Small intestine (tissue), 7 donors: ENCODE measurements around the gene KRTAP9-4. TPM values are rescaled to one million over a fixed set of nuclear protein-coding genes. Genes with fewer than 3 reads are reported as not detected.
"Not testable (repeated sequence)": the region's sequence is repeated elsewhere in the genome, so short reads cannot be mapped to it uniquely, and the experiment has no call there.

Source experiments
- DNase-seq, 2 donors: peaks; one replicate each; pipeline versions ENCODE4 v3.0.0 to v3.0.0-alpha.2; 2013
- FAIRE-seq: peaks from 2 replicates; lab custom pipeline; 2012; peaks lifted over from hg19 to GRCh38; lab: Jason Lieb, UNC
- H3K27ac ChIP-seq, 3 donors: one replicate each; pipeline ENCODE4 v1.5.1; 2013; ENCODE audit warnings: low read length in 2 of 3, mild to moderate bottlenecking in 2 of 3, control low read depth in 1 of 3, inconsistent platforms in 1 of 3, low read depth in 1 of 3, moderate library complexity in 1 of 3
- H3K27me3 ChIP-seq, 3 donors: one replicate each; pipeline ENCODE4 v1.6.1; 2013; ENCODE audit warnings: low read length in 3 of 3, inconsistent platforms in 1 of 3; ENCODE audit not compliant: control insufficient read depth in 3 of 3, insufficient read depth in 3 of 3
- H3K36me3 ChIP-seq, 3 donors: one replicate each; pipeline ENCODE4 v1.6.1; 2013; ENCODE audit warnings: low read length in 3 of 3, inconsistent platforms in 1 of 3, low read depth in 1 of 3, mild to moderate bottlenecking in 1 of 3, moderate library complexity in 1 of 3; ENCODE audit not compliant: control insufficient read depth in 3 of 3, insufficient read depth in 2 of 3
- H3K4me1 ChIP-seq, 3 donors: one replicate each; pipeline ENCODE4 v1.6.1; 2013; ENCODE audit warnings: low read length in 2 of 3, inconsistent platforms in 1 of 3, low read depth in 1 of 3, mild to moderate bottlenecking in 1 of 3, moderate library complexity in 1 of 3; ENCODE audit not compliant: control insufficient read depth in 3 of 3, insufficient read depth in 2 of 3
- H3K4me3 ChIP-seq, 3 donors: one replicate each; pipeline ENCODE4 v1.5.1; 2013; ENCODE audit warnings: low read length in 3 of 3, control low read depth in 1 of 3, inconsistent platforms in 1 of 3, low read depth in 1 of 3, mild to moderate bottlenecking in 1 of 3, moderate library complexity in 1 of 3
- H3K9me3 ChIP-seq, 2 donors: one replicate each; pipeline ENCODE4 v1.6.1; 2013; ENCODE audit warnings: low read depth in 1 of 2, low read length in 1 of 2; ENCODE audit not compliant: control insufficient read depth in 2 of 2, insufficient read depth in 1 of 2
- WGBS, 3 donors: extraction: QIAGEN DNeasy Blood & Tissue Kit; methylation state at CpG; one replicate each; pipeline ENCODE4 v1.1.7; 2013; 5-methylcytosine and 5-hydroxymethylcytosine counted together
- polyA plus RNA-seq, 4 donors: library from polyadenylated mRNA; stranded (reverse) in 3 of 4; unstranded in 1 of 4; fragments of 200-250 nt in 3 of 4; fragments of 120-200 nt in 1 of 4; gene quantifications; one replicate each; pipeline versions ENCODE4 v1.2.1 to v1.2.3, GENCODE V29; 2013
- donor health status: healthy with polysubstance abuse.
- donor health status: control.
- donor health status: control.
- donor health status: Bipolar disorder and iron deficiency.
- donor health status: healthy.

The KRTAP9-4 gene
- polyA plus RNA-seq, 4 donors = not detected

- WGBS, 3 donors = 21 to 44% methylated on average over 1 of the region's 1 CpG; no CpG with 5 or more reads in 1 of the 3 donors
- Histone ChIP-seq H3K9me3 (no peaks in the 10 kb centered on the region), H3K27ac (no peak overlapping the region), H3K4me1 (no peaks in the 10 kb centered on the region), H3K36me3 (no peaks in the 10 kb centered on the region), H3K4me3 (no peak overlapping the region), H3K27me3 (peaks cover 0 to 3% (median 0%) of the 10 kb centered on the region in 3 donors)
- FAIRE-seq = no peak
- no peak for DNase-seq
These were observed 22.4 kb downstream of the KRTAP9-4 start for GRCh38 chr17:41271858-41272257.

DNA sequence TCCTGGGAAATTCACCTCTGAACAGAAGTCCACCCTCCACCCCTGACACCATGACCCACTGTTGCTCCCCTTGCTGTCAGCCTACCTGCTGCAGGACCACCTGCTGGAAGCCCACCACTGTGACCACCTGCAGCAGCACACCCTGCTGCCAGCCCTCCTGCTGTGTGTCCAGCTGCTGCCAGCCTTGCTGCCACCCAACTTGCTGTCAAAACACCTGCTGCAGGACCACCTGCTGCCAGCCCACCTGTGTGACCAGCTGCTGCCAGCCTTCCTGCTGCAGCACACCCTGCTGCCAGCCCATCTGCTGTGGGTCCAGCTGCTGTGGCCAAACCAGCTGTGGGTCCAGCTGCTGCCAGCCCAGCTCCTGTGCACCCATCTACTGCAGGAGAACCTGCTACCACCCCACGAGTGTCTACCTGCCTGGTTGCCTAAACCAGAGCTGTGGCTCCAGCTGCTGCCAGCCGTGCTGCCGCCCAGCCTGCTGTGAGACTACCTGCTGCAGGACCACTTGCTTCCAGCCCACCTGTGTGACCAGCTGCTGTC is 26.2 kb downstream of the KRTAP9-4 start, which contains the start of gene KRTAP9-7:
Gene KRTAP9-7, plus strand, starts transcription at position 51 of the 543 bp plus-strand sequence. Its CDS starts 0 bp downstream, at position 51.
- not testable (repeated sequence) for H3K36me3 ChIP-seq, FAIRE-seq, H3K27me3 ChIP-seq, DNase-seq, H3K27ac ChIP-seq, H3K9me3 ChIP-seq, H3K4me1 ChIP-seq, H3K4me3 ChIP-seq
- WGBS, 3 donors = 16 to 77% (median 38%) methylated on average over 3 of the region's 3 CpGs

- DNase-seq (no peak), FAIRE-seq (no peak)
- Histone ChIP-seq H3K27me3 (peaks cover 0 to 5% (median 0%) of the 10 kb centered on the region in 3 donors), H3K4me3 (no peak overlapping the region), H3K36me3 (no peaks in the 10 kb centered on the region), H3K27ac (no peak overlapping the region), H3K9me3 (no peaks in the 10 kb centered on the region), H3K4me1 (no peaks in the 10 kb centered on the region)
- 83 to 88% (median 84%) methylated on average over 3 of the region's 3 CpGs for WGBS, 3 donors
These were observed 28.9 kb downstream of the KRTAP9-4 start for GRCh38 chr17:41278176-41278955.

GRCh38 chr17:41284043-41284442 is 34.6 kb downstream of the KRTAP9-4 start:
- WGBS, 3 donors = 50 to 76% (median 53%) methylated on average over 3 of the region's 3 CpGs
- Histone ChIP-seq H3K36me3 (no peaks in the 10 kb centered on the region), H3K9me3 (no peaks in the 10 kb centered on the region), H3K27ac (no peak overlapping the region), H3K27me3 (peaks cover 0 to 2% (median 2%) of the 10 kb centered on the region in 3 donors), H3K4me3 (no peak overlapping the region), H3K4me1 (no peaks in the 10 kb centered on the region)
- FAIRE-seq (no peak), DNase-seq (no peak)

DNA sequence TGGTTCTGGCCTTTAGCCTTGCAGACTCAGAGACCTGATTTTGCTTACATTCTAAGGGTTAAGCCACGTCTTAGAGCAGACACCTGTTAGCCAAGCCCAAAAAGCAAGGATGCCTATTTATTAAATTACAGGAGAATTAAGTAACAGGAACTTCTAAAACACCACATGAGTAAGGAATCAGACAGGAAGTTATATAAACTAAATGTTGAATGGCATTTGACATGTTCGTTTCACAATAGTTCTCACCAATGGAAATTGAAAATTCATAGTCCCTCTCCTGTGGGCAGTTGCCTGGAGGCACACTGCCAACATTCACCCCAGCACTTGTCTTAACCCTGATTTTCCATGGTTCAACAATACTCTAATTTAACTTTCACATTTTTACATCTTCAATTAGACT is 35.1 kb downstream of the KRTAP9-4 start:
- FAIRE-seq = no peak
- 30 to 37% (median 33%) methylated on average over 2 of the region's 2 CpGs for WGBS, 3 donors

GRCh38 chr17:41287050-41287449 is 37.6 kb downstream of the KRTAP9-4 start:
- Histone ChIP-seq H3K4me3 (no peak overlapping the region), H3K27me3 (peaks cover 0 to 4% (median 2%) of the 10 kb centered on the region in 3 donors), H3K4me1 (no peaks in the 10 kb centered on the region), H3K36me3 (no peaks in the 10 kb centered on the region), H3K27ac (no peak overlapping the region), H3K9me3 (no peaks in the 10 kb centered on the region)
- FAIRE-seq (no peak), DNase-seq (no peak)
- 43 to 69% (median 53%) methylated on average over 3 of the region's 3 CpGs for WGBS, 3 donors

More for the DNA sequence above, 35.1 kb downstream of the KRTAP9-4 start:
- no peaks in the 10 kb centered on the region for H3K9me3 ChIP-seq
- DNase-seq = no peak
- no peaks in the 10 kb centered on the region for H3K36me3 ChIP-seq
- no peak overlapping the region for H3K27ac ChIP-seq
- H3K27me3 ChIP-seq = peaks cover 0 to 2% (median 2%) of the 10 kb centered on the region in 3 donors
- no peak overlapping the region for H3K4me3 ChIP-seq
- no peaks in the 10 kb centered on the region for H3K4me1 ChIP-seq

- no peaks in the 10 kb centered on the region for H3K4me1 ChIP-seq
- no peaks in the 10 kb centered on the region for H3K9me3 ChIP-seq
- H3K27ac ChIP-seq = no peak overlapping the region
- 60 to 74% (median 70%) methylated on average over 1 of the region's 1 CpG for WGBS, 3 donors
- DNase-seq (no peak), FAIRE-seq (no peak)
- H3K4me3 ChIP-seq = no peak overlapping the region
- peaks cover 0 to 7% (median 0%) of the 10 kb centered on the region in 3 donors for H3K27me3 ChIP-seq
- H3K36me3 ChIP-seq = no peaks in the 10 kb centered on the region
These were observed 44.5 kb downstream of the KRTAP9-4 start for GRCh38 chr17:41294016-41294415.

GRCh38 chr17:41296846-41297245 is 47.4 kb downstream of the KRTAP9-4 start:
- H3K36me3 ChIP-seq = no peaks in the 10 kb centered on the region
- peaks cover 0 to 5% (median 4%) of the 10 kb centered on the region in 3 donors for H3K27me3 ChIP-seq
- H3K27ac ChIP-seq = no peak overlapping the region
- no peak overlapping the region for H3K4me3 ChIP-seq
- WGBS, 3 donors = 59 to 79% (median 68%) methylated on average over 1 of the region's 1 CpG
- no peaks in the 10 kb centered on the region for H3K4me1 ChIP-seq
- DNase-seq = no peak
- FAIRE-seq = no peak
- no peaks in the 10 kb centered on the region for H3K9me3 ChIP-seq
